Choroid plexus epithelial cell (primary cell): Measurements from ENCODE around the gene FAM200B.
"Not testable (repeated sequence)": the region's sequence is repeated elsewhere in the genome, so short reads cannot be mapped to it uniquely, and the experiment has no call there.

Source experiments
- DNase-seq: peaks from one replicate; pipeline ENCODE4 v3.0.0-alpha.2; 2010; ENCODE audit warnings: low read depth
- H3K4me3 ChIP-seq: 2 replicates; pipeline ENCODE4 v1.5.1; 2011; ENCODE audit warnings: low read depth, mild to moderate bottlenecking, control low read depth, low read length, moderate library complexity
- TF ChIP-seq, protein P1 (sequence below): conservative IDR thresholded peaks from 2 replicates; pipeline ENCODE4 v1.5.1; 2011; ENCODE audit warnings: low read depth, mild to moderate bottlenecking, control low read depth, inconsistent platforms, low read length, moderate library complexity

The FAM200B gene

DNA sequence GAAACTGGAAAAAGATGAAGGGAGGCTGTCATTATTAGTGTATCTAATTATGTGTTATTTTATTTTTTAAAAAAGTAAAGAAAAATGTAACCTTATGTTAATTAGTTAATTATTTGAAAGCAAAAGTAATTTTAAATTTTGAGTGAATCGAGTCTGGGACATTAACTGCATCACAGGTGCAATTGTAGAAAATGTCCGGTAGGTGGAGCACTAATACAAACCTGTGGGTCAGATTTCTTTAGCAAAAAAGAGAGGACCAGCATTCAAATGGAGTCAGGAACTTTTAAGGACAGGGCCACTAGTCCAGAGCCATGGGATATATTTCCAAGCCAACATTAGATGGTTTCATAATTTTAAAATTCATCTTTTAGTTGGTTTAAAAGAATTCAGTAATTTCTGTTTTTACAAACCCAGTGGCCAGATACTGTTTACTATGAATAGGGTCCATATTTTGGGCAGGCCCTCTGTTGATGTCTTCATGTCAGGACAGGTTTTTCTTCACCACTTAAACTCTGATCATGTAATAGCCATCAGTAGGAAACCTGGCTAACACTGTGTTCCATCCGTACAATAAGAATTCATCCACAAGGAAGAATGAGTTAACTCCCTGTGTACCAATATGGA is 48.4 kb downstream of the FAM200B start:
- TF ChIP-seq, protein P1, sequence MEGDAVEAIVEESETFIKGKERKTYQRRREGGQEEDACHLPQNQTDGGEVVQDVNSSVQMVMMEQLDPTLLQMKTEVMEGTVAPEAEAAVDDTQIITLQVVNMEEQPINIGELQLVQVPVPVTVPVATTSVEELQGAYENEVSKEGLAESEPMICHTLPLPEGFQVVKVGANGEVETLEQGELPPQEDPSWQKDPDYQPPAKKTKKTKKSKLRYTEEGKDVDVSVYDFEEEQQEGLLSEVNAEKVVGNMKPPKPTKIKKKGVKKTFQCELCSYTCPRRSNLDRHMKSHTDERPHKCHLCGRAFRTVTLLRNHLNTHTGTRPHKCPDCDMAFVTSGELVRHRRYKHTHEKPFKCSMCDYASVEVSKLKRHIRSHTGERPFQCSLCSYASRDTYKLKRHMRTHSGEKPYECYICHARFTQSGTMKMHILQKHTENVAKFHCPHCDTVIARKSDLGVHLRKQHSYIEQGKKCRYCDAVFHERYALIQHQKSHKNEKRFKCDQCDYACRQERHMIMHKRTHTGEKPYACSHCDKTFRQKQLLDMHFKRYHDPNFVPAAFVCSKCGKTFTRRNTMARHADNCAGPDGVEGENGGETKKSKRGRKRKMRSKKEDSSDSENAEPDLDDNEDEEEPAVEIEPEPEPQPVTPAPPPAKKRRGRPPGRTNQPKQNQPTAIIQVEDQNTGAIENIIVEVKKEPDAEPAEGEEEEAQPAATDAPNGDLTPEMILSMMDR: peak; percentile 76
- peak; percentile 74 for DNase-seq
- no peak overlapping the region for H3K4me3 ChIP-seq

DNA sequence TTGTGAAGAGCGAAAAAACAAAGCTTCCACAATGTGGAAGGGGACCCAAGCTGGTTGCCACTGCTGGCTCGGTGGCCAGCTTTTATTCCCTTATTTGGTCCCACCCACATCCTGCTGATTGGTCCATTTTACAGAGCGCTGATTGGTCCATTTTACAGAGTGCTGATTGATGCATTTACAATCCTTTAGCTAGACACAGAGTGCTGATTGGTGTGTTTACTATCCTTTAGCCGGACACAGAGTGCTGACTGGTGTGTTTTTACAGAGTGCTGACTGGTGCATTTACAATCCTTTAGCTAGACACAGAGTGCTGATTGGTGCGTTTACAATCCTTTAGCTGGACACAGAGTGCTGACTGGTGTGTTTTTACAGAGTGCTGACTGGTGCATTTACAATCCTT is 51.4 kb downstream of the FAM200B start:
- not testable (repeated sequence) for DNase-seq, H3K4me3 ChIP-seq

DNA sequence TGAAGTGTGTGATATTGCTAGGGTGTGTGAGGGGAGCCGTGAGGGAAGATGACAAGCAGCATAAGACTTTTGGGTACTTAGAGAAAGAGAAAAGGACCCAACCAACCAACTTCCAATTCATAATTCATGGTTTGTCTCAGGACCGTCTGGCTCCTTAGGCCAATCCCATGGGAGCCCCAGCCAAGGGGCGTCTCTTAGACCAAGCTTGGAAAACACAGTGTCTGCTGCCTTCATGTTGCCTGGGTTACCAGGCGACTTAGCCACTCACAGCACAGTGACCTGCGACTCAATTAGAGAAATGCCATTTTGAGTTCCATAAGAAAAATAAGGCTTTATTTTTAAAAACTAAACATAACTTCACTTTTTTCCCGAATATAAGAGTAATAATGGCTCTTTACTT is 53.9 kb downstream of the FAM200B start:
- H3K4me3 ChIP-seq: no peak overlapping the region
- TF ChIP-seq, protein P1: no peak
- no peak for DNase-seq

DNA sequence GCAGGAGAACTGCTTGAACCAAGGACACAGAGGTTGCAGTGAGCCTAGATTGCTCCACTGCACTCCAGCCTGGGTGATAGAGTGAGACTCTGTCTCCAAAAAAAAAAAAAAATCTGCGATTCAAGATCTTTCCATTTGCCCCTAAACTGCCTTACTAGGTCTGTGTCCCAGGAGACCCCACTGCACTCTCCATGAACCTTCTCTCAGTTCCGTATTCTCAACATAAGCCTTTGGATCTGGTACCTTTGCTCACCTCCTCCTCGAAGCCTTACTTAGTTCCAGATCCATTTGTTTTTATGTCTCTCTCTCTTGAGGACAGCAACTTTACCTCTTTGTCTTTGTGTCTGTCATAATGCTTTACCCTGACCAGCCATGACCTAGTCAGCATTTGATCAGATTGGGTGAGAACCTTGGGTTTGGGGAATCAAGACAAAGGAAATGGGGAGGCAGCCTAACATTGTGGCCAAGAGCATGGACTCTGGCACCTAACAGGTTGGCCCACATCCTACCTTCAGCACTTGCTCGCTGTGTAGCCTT is 55.0 kb downstream of the FAM200B start:
- no peak overlapping the region for H3K4me3 ChIP-seq
- DNase-seq: no peak
- TF ChIP-seq, protein P1: no peak

DNA sequence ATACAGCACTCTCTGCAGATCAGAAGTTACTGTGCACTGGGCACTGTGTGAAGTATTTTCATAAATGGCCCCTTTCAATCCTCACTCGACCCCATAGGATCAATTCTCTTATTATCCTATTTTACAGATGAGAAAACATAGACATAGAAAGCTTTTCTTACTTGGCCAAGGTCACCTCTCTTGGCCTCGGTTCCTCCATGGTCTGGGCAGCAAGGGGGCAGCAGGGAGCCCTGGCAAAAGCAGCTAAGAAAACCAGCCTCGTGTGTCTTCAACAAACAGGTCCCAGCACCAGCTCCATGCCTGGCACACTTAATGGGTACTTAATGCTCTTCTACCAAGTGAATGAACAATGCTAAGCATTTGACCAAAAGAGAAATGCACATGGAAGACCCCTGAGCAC is 55.6 kb downstream of the FAM200B start:
- DNase-seq: no peak
- TF ChIP-seq, protein P1: peak; percentile 4
- H3K4me3 ChIP-seq: no peak overlapping the region

DNA sequence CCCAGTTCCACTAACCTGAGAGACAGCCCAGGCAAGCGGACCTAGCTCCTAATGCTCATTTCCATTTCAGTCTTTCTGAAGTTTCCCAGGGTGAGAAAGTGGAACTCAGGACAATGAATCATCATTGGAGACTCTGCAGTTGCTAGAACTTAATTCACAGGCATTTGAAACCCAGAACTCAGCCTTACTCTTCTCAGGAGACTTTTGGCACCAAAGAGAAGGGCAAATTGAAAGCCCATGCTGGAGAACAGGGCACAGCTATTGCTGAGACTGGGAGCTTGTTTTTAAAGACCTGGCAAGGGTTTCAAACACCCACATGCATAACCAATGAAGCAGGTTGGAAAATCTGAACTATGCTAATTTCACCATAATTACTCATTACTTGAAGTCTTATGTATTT is 57.2 kb downstream of the FAM200B start:
- no peak overlapping the region for H3K4me3 ChIP-seq
- peak; percentile 51 for DNase-seq
- TF ChIP-seq, protein P1: no peak
